H1 (cell line): ENCODE results near the gene PPIF. TPM values are rescaled to one million over a fixed set of nuclear protein-coding genes. Genes with fewer than 3 reads are reported as not detected.

ENCODE experiments used
- CEBPB ChIP-seq: IDR thresholded peaks from 2 replicates; pipeline ENCODE4 v1.6.1; 2012; ENCODE audit warnings: low read depth, low read length
- HDAC6 ChIP-seq: IDR thresholded peaks from one replicate; pipeline ENCODE4 v1.7.1; 2012; ENCODE audit warnings: low read depth, mild to moderate bottlenecking, inconsistent platforms, low read length, moderate library complexity
- SIN3A ChIP-seq, 2 experiments: IDR thresholded peaks in 1 of 2; conservative IDR thresholded peaks in 1 of 2; 2 replicates each; pipeline ENCODE4 v1.6.1; 2011 to 2012; ENCODE audit warnings: low read length in 2 of 2, improper control_type of control experiment in 1 of 2, low read depth in 1 of 2, mild to moderate bottlenecking in 1 of 2
- polyA plus RNA-seq, 7 experiments: library from polyadenylated mRNA; depleted of rRNA in 3 of 7; stranded (reverse) in 5 of 7; unstranded in 2 of 7; fragments of >200 nt in 5 of 7; fragments of 200-250 nt in 2 of 7; gene quantifications; 1 replicate in 5 of 7; 2 replicates in 1 of 7; 4 replicates in 1 of 7; pipeline versions ENCODE4 v1.2.1 to v1.2.3, GENCODE V29; 2011 to 2013; ENCODE audit warnings: missing spikeins in 2 of 7, mixed read lengths in 2 of 7
- total RNA-seq: library from RNA; stranded (reverse); fragmentation: NEBNext Ultra II Directional; extraction: Animal tissue kit (Norgen Biotek cat#: 25700); gene quantifications from 2 replicates; pipeline ENCODE4 v1.2.1, GENCODE V29; 2021

The PPIF gene
- total and polyA plus RNA-seq, 2 of the 8 experiments (the other 6 are each of a cell fraction or from before 2014, with no cell fraction given), result 70.2 to 77.6 TPM

DNA sequence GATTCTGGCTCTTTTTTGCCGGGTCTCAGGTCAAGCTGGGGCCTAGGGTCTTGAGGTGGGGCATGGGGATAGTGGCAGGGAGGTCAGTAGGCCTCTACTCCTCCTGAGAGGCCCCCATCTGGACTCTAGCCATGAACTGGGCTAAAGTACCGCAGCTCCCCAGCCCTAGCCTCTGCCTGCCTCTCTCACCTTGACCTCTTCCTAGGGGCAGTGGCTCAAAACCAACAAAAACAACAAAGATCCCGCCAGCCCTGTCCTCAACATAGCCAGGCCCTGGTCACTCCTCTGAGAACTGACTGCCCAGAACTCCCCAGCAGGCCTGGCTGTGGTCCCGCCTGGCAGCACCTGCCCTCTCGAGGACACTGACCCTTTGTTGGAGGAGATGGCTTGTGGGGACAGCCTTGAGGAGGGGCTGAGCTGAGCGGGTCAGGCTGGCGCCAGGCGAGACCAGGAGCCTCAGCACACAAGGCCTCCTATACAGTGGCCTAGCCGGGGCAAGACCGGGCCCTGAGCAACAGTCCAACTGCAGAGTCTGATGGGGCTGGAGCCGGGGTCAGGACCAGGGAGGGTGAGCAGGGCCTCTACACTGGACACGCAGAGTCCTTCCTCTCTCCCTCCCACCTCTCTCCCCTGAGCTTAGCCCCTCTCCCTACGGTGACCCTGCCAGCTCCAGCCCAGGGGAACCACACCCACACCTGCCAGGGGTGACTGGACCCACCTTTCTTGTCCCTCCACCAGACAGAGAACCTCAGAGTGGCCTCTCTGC lies 11.6 kb upstream of the PPIF start (continued):
- TF ChIP-seq HDAC6 (no peak), SIN3A (conservative IDR thresholded peaks at IDR 0.05 in 1 of 2, IDR thresholded peaks at IDR 0.05 in 1 of 2; ENCODE audit: low read depth in 1 of 2, low read length in 2 of 2) (no peak), CEBPB (no peak)
